Measurements from ENCODE around the gene U2AF1. TPM values are rescaled to one million over a fixed set of nuclear protein-coding genes. Genes with fewer than 3 reads are reported as not detected.
"Not testable (repeated sequence)": the region's sequence is repeated elsewhere in the genome, so short reads cannot be mapped to it uniquely, and the experiment has no call there.

U2AF1 gene
- polyA plus RNA-seq, 1 donor (not counting 4 experiments of a cell fraction or from before 2014, with no cell fraction given): 22.8 TPM

- DNase-seq (ENCODE audit: low read depth, low spot score); H2AFZ ChIP-seq (ENCODE audit: control insufficient read depth, low read length); dilution Hi-C loops (cut with MboI; ENCODE audit: extremely low pct_ligation_motif_present, low sequenced_read_pairs); FAIRE-seq; H3K79me2 ChIP-seq (ENCODE audit: control insufficient read depth, insufficient read depth, low read length); H3K9me1 ChIP-seq (ENCODE audit: control insufficient read depth, extremely low read depth, insufficient read depth, low read length); H3K36me3 ChIP-seq (ENCODE audit: control insufficient read depth in 2 of 2, extremely low read depth in 1 of 2, insufficient read depth in 2 of 2, low read length in 2 of 2); H3K4me1 ChIP-seq (ENCODE audit: control insufficient read depth, extremely low read depth, insufficient read depth, low read length); H3K27ac ChIP-seq (ENCODE audit: control insufficient read depth, insufficient read depth, low read length); H3K4me2 ChIP-seq (ENCODE audit: control insufficient read depth, extremely low read depth, insufficient read depth, low read depth, low read length); H3K9ac ChIP-seq (ENCODE audit: control insufficient read depth, extremely low read depth, insufficient read depth, low read length); H3K27me3 ChIP-seq (ENCODE audit: control insufficient read depth, extremely low read depth, insufficient read depth, low read length); H3K4me3 ChIP-seq (ENCODE audit: control insufficient read depth in 2 of 3, extremely low read depth in 1 of 3, insufficient read depth in 2 of 3, low read depth in 1 of 3, low read length in 3 of 3); H3K9me3 ChIP-seq (ENCODE audit: control insufficient read depth, low read depth, low read length); H4K20me1 ChIP-seq (ENCODE audit: control insufficient read depth, extremely low read depth, insufficient read depth, low read length): not testable (repeated sequence)
Measured at GRCh38 chr21:43090947-43091346, 16.4 kb downstream of the U2AF1 start.

GRCh38 chr21:43089463-43089862 lies 17.9 kb downstream of the U2AF1 start:
- H3K79me2 ChIP-seq (ENCODE audit: control insufficient read depth, insufficient read depth, low read length); H3K27me3 ChIP-seq (ENCODE audit: control insufficient read depth, extremely low read depth, insufficient read depth, low read length); H3K4me3 ChIP-seq (ENCODE audit: control insufficient read depth in 2 of 3, extremely low read depth in 1 of 3, insufficient read depth in 2 of 3, low read depth in 1 of 3, low read length in 3 of 3); H3K36me3 ChIP-seq (ENCODE audit: control insufficient read depth in 2 of 2, extremely low read depth in 1 of 2, insufficient read depth in 2 of 2, low read length in 2 of 2); H3K9me3 ChIP-seq (ENCODE audit: control insufficient read depth, low read depth, low read length); H3K4me1 ChIP-seq (ENCODE audit: control insufficient read depth, extremely low read depth, insufficient read depth, low read length); H2AFZ ChIP-seq (ENCODE audit: control insufficient read depth, low read length); FAIRE-seq; H3K27ac ChIP-seq (ENCODE audit: control insufficient read depth, insufficient read depth, low read length); DNase-seq (ENCODE audit: low read depth, low spot score); H4K20me1 ChIP-seq (ENCODE audit: control insufficient read depth, extremely low read depth, insufficient read depth, low read length); H3K9me1 ChIP-seq (ENCODE audit: control insufficient read depth, extremely low read depth, insufficient read depth, low read length); H3K4me2 ChIP-seq (ENCODE audit: control insufficient read depth, extremely low read depth, insufficient read depth, low read depth, low read length); dilution Hi-C loops (cut with MboI; ENCODE audit: extremely low pct_ligation_motif_present, low sequenced_read_pairs); H3K9ac ChIP-seq (ENCODE audit: control insufficient read depth, extremely low read depth, insufficient read depth, low read length): not testable (repeated sequence)

GRCh38 chr21:43082587-43083300 lies 24.6 kb downstream of the U2AF1 start:
- H3K9ac ChIP-seq (ENCODE audit: control insufficient read depth, extremely low read depth, insufficient read depth, low read length); H3K79me2 ChIP-seq (ENCODE audit: control insufficient read depth, insufficient read depth, low read length); H3K27me3 ChIP-seq (ENCODE audit: control insufficient read depth, extremely low read depth, insufficient read depth, low read length); DNase-seq (ENCODE audit: low read depth, low spot score); H3K9me1 ChIP-seq (ENCODE audit: control insufficient read depth, extremely low read depth, insufficient read depth, low read length); H3K36me3 ChIP-seq (ENCODE audit: control insufficient read depth in 2 of 2, extremely low read depth in 1 of 2, insufficient read depth in 2 of 2, low read length in 2 of 2); H3K9me3 ChIP-seq (ENCODE audit: control insufficient read depth, low read depth, low read length); dilution Hi-C loops (cut with MboI; ENCODE audit: extremely low pct_ligation_motif_present, low sequenced_read_pairs); H3K4me3 ChIP-seq (ENCODE audit: control insufficient read depth in 2 of 3, extremely low read depth in 1 of 3, insufficient read depth in 2 of 3, low read depth in 1 of 3, low read length in 3 of 3); H3K4me1 ChIP-seq (ENCODE audit: control insufficient read depth, extremely low read depth, insufficient read depth, low read length); H3K27ac ChIP-seq (ENCODE audit: control insufficient read depth, insufficient read depth, low read length); H3K4me2 ChIP-seq (ENCODE audit: control insufficient read depth, extremely low read depth, insufficient read depth, low read depth, low read length); FAIRE-seq; H4K20me1 ChIP-seq (ENCODE audit: control insufficient read depth, extremely low read depth, insufficient read depth, low read length); H2AFZ ChIP-seq (ENCODE audit: control insufficient read depth, low read length): not testable (repeated sequence)

- H3K4me2 ChIP-seq (ENCODE audit: control insufficient read depth, extremely low read depth, insufficient read depth, low read depth, low read length); H3K9me3 ChIP-seq (ENCODE audit: control insufficient read depth, low read depth, low read length); H3K79me2 ChIP-seq (ENCODE audit: control insufficient read depth, insufficient read depth, low read length); H3K27me3 ChIP-seq (ENCODE audit: control insufficient read depth, extremely low read depth, insufficient read depth, low read length); H4K20me1 ChIP-seq (ENCODE audit: control insufficient read depth, extremely low read depth, insufficient read depth, low read length); H3K4me3 ChIP-seq (ENCODE audit: control insufficient read depth in 2 of 3, extremely low read depth in 1 of 3, insufficient read depth in 2 of 3, low read depth in 1 of 3, low read length in 3 of 3); H3K27ac ChIP-seq (ENCODE audit: control insufficient read depth, insufficient read depth, low read length); H2AFZ ChIP-seq (ENCODE audit: control insufficient read depth, low read length); H3K36me3 ChIP-seq (ENCODE audit: control insufficient read depth in 2 of 2, extremely low read depth in 1 of 2, insufficient read depth in 2 of 2, low read length in 2 of 2); H3K9me1 ChIP-seq (ENCODE audit: control insufficient read depth, extremely low read depth, insufficient read depth, low read length); DNase-seq (ENCODE audit: low read depth, low spot score); dilution Hi-C loops (cut with MboI; ENCODE audit: extremely low pct_ligation_motif_present, low sequenced_read_pairs); FAIRE-seq; H3K4me1 ChIP-seq (ENCODE audit: control insufficient read depth, extremely low read depth, insufficient read depth, low read length); H3K9ac ChIP-seq (ENCODE audit: control insufficient read depth, extremely low read depth, insufficient read depth, low read length): not testable (repeated sequence)
Measured at GRCh38 chr21:43076643-43077042, 30.7 kb downstream of the U2AF1 start.

GRCh38 chr21:43076023-43076637 lies 31.2 kb downstream of the U2AF1 start:
- H3K36me3 ChIP-seq (ENCODE audit: control insufficient read depth in 2 of 2, extremely low read depth in 1 of 2, insufficient read depth in 2 of 2, low read length in 2 of 2); H3K4me2 ChIP-seq (ENCODE audit: control insufficient read depth, extremely low read depth, insufficient read depth, low read depth, low read length); H3K4me3 ChIP-seq (ENCODE audit: control insufficient read depth in 2 of 3, extremely low read depth in 1 of 3, insufficient read depth in 2 of 3, low read depth in 1 of 3, low read length in 3 of 3); H3K79me2 ChIP-seq (ENCODE audit: control insufficient read depth, insufficient read depth, low read length); H2AFZ ChIP-seq (ENCODE audit: control insufficient read depth, low read length); H3K9me1 ChIP-seq (ENCODE audit: control insufficient read depth, extremely low read depth, insufficient read depth, low read length); dilution Hi-C loops (cut with MboI; ENCODE audit: extremely low pct_ligation_motif_present, low sequenced_read_pairs); H3K27me3 ChIP-seq (ENCODE audit: control insufficient read depth, extremely low read depth, insufficient read depth, low read length); H3K4me1 ChIP-seq (ENCODE audit: control insufficient read depth, extremely low read depth, insufficient read depth, low read length); H3K9me3 ChIP-seq (ENCODE audit: control insufficient read depth, low read depth, low read length); H4K20me1 ChIP-seq (ENCODE audit: control insufficient read depth, extremely low read depth, insufficient read depth, low read length); FAIRE-seq; DNase-seq (ENCODE audit: low read depth, low spot score); H3K27ac ChIP-seq (ENCODE audit: control insufficient read depth, insufficient read depth, low read length); H3K9ac ChIP-seq (ENCODE audit: control insufficient read depth, extremely low read depth, insufficient read depth, low read length): not testable (repeated sequence)

Data from keratinocyte (primary cell).